ENCODE measurements around the gene GNPTG. TPM values are rescaled to one million over a fixed set of nuclear protein-coding genes. Genes with fewer than 3 reads are reported as not detected.
A peak's percentile ranks its signal among the peaks of the same experiment; 100 is the strongest.

The GNPTG gene
- polyA plus RNA-seq, 5 donors, result 28.2 to 56.6 (median 45.1) TPM

GRCh38 chr16:1366712-1367299 is 15.1 kb downstream of the GNPTG start:
- no peak for DNase-seq

- DNase-seq, result no peak
Measured at GRCh38 chr16:1367486-1368174, 15.9 kb downstream of the GNPTG start.

GRCh38 chr16:1371054-1371978 is 19.6 kb downstream of the GNPTG start:
- no peak for DNase-seq

GRCh38 chr16:1372292-1372950 is 20.7 kb downstream of the GNPTG start:
- no peak for DNase-seq

GRCh38 chr16:1374418-1375297 is 22.9 kb downstream of the GNPTG start:
- no peak for DNase-seq

- DNase-seq, result no peak
Measured at GRCh38 chr16:1375298-1375640, 23.5 kb downstream of the GNPTG start.

- no peak for DNase-seq
Measured at GRCh38 chr16:1375741-1376410, 24.1 kb downstream of the GNPTG start.

- no peak for DNase-seq
Measured at GRCh38 chr16:1377406-1378010, 25.8 kb downstream of the GNPTG start.

- no peak for DNase-seq
Measured at GRCh38 chr16:1378087-1378803, 26.5 kb downstream of the GNPTG start.

GRCh38 chr16:1378804-1379303 is 27.1 kb downstream of the GNPTG start:
- peak in 1 of 2 donors; percentile 8 for DNase-seq

- peak in 1 of 2 donors; percentile 17 for DNase-seq
Measured at GRCh38 chr16:1379304-1380076, 27.8 kb downstream of the GNPTG start.

GRCh38 chr16:1380195-1380594 is 28.5 kb downstream of the GNPTG start:
- DNase-seq, result no peak

GRCh38 chr16:1381612-1382406 is 30.1 kb downstream of the GNPTG start:
- no peak for DNase-seq

GRCh38 chr16:1383556-1383955 is 31.8 kb downstream of the GNPTG start:
- no peak for DNase-seq

- DNase-seq, result no peak
Measured at GRCh38 chr16:1385232-1385631, 33.5 kb downstream of the GNPTG start.

- DNase-seq, result no peak
Measured at GRCh38 chr16:1387331-1387730, 35.6 kb downstream of the GNPTG start.

GRCh38 chr16:1389762-1390161 is 38.0 kb downstream of the GNPTG start:
- no peak for DNase-seq

Data from right lung (tissue), 5 donors.